Measurements from ENCODE around the gene FABP7. TPM values are rescaled to one million over a fixed set of nuclear protein-coding genes. Genes with fewer than 3 reads are reported as not detected.
"Not testable (repeated sequence)": the region's sequence is repeated elsewhere in the genome, so short reads cannot be mapped to it uniquely, and the experiment has no call there.

The FABP7 gene
- not detected for total RNA-seq

GRCh38 chr6:122779667-122780066 lies at the start of gene FABP7:
FABP7 (plus strand) TSS chr6:122779716; CDS start chr6:122779795, 79 bp downstream.
- CTCF ChIA-PET = no interaction called here
- peaks cover 31% of the 10 kb centered on the region for H3K27me3 Mint-ChIP-seq (ENCODE audit: low read depth)
- no peak within 1 kb of the TSS for H3K27ac Mint-ChIP-seq
- no peak within 1 kb of the TSS for H3K4me3 Mint-ChIP-seq
- ATAC-seq = no peak
- no peaks in the 10 kb centered on the region for H3K9me3 Mint-ChIP-seq (ENCODE audit: insufficient read depth)
- DNase-seq = no peak
- POLR2A ChIA-PET = no interaction called here
- no peaks in the 10 kb centered on the region for H3K4me1 Mint-ChIP-seq (ENCODE audit: low read depth)
- no peaks in the 10 kb centered on the region for H3K36me3 Mint-ChIP-seq (ENCODE audit: low read depth)

GRCh38 chr6:122730334-122730733 lies 49.2 kb upstream of the FABP7 start:
- Mint-ChIP-seq H3K4me1 (ENCODE audit: low read depth) (no peaks in the 10 kb centered on the region), H3K36me3 (ENCODE audit: low read depth) (no peaks in the 10 kb centered on the region), H3K27me3 (ENCODE audit: low read depth) (peaks cover 14% of the 10 kb centered on the region), H3K4me3 (no peak overlapping the region), H3K9me3 (ENCODE audit: insufficient read depth) (no peaks in the 10 kb centered on the region), H3K27ac (no peak overlapping the region)
- ChIA-PET POLR2A (interaction anchor here (0.7 kb wide), 1 partner anchor 9 kb away, joined by 5 read pairs; no protein-coding TSS in a partner anchor), CTCF (interaction anchor here (0.9 to 4.1 kb wide), 3 partner anchors 21 to 109 kb away, joined by 4 to 34 read pairs (median 14); no protein-coding TSS in a partner anchor)
- no peak for ATAC-seq
- no peak for DNase-seq

DNA sequence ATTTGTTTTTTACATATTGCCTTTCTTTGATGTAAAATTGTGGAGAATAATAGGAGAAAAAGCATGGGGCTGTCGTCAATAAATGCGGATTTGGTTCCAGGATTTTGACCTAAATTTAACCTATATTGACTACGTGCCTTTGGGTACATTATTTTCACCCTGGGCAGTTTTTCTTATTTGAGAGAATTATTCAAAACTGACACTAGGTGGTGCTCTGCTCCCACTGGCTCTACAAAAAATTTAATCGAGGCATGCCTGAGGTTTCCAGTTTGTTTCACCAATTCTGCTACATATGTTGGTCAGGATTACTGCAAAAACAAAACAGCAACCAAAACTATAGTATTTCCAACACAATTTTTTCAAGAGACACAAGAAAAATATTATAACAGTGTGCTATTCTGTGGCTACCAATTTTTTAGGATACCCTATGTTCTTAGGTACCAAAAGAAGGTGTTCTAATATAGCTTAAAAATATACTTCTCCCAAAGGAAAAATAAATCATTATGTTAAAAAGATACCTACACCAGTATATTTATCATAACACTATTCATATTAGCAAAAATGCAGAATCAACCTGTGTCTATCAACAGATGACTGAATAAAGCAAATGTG lies 48.6 kb upstream of the FABP7 start:
- ATAC-seq (no peak), DNase-seq (peak; percentile 35)
- no peak overlapping the region for H3K27ac Mint-ChIP-seq
- H3K4me1 Mint-ChIP-seq (ENCODE audit: low read depth) = no peaks in the 10 kb centered on the region
- H3K27me3 Mint-ChIP-seq (ENCODE audit: low read depth) = peaks cover 18% of the 10 kb centered on the region
- ChIA-PET CTCF (interaction anchor here (0.8 to 4.1 kb wide), 5 partner anchors 20 to 1071 kb away, joined by 3 to 34 read pairs (median 4); no protein-coding TSS in a partner anchor), POLR2A (interaction anchor here (0.7 kb wide), 1 partner anchor 8 kb away, joined by 5 read pairs; no protein-coding TSS in a partner anchor)
- H3K9me3 Mint-ChIP-seq (ENCODE audit: insufficient read depth) = no peaks in the 10 kb centered on the region
- no peaks in the 10 kb centered on the region for H3K36me3 Mint-ChIP-seq (ENCODE audit: low read depth)
- no peak overlapping the region for H3K4me3 Mint-ChIP-seq

GRCh38 chr6:122733259-122733658 lies 46.3 kb upstream of the FABP7 start:
- Mint-ChIP-seq H3K4me1 (ENCODE audit: low read depth) (no peaks in the 10 kb centered on the region), H3K27ac (no peak overlapping the region), H3K4me3 (no peak overlapping the region), H3K9me3 (ENCODE audit: insufficient read depth) (no peaks in the 10 kb centered on the region), H3K27me3 (ENCODE audit: low read depth) (peaks cover 21% of the 10 kb centered on the region), H3K36me3 (ENCODE audit: low read depth) (no peaks in the 10 kb centered on the region)
- ATAC-seq = no peak
- POLR2A ChIA-PET = interaction anchor here (0.8 kb wide), 1 partner anchor 106 kb away, joined by 4 read pairs; no protein-coding TSS in a partner anchor
- DNase-seq = no peak
- CTCF ChIA-PET = interaction anchor here (0.9 to 4.1 kb wide), 2 partner anchors 56 to 106 kb away, joined by 3 to 34 read pairs; partner anchors contain the start of gene SMPDL3A

DNA sequence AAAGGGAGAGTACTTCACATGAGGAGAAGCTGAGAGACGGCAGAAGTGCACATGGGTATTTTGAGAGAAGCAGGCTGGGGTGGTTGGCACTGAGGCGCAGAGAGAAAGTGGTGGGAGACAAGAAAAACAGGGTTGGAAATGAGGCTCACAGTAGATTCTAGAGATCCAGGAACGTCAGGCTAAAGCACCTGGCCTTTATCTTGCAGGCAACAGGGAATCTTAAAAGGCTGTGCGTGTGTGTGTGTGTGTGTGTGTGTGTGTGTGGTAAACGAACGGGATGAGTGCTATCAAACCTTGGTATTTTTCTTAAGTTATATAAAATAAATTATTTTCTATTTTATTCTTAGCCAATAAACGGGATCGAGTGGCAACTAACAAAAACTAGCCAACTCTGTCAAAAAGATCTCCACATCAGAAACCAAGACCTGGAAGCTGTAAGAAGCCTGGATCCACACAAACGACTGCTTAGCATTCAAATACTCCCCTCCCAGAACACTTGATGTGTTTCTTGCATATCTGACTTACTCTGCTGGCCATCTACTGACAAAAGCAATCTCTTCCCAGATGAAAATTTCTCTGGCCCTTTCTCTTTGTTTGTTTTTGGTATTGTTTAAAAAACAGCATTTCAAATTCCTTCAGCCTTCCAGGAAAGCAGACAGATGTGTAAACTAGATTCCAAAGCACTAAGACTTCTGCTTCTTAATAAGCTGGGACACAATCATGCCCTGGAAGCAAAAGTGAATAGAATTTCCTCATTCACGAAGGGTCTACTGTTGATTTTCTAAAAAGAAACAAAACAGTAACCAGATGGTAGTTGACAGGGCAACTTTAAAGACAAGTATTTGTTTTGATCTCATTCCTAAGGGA lies 44.8 kb upstream of the FABP7 start:
- Mint-ChIP-seq H3K27ac (no peak overlapping the region), H3K9me3 (ENCODE audit: insufficient read depth) (no peaks in the 10 kb centered on the region), H3K4me3 (no peak overlapping the region), H3K27me3 (ENCODE audit: low read depth) (peaks cover 21% of the 10 kb centered on the region), H3K36me3 (ENCODE audit: low read depth) (no peaks in the 10 kb centered on the region), H3K4me1 (ENCODE audit: low read depth) (no peaks in the 10 kb centered on the region)
- POLR2A ChIA-PET = no interaction called here
- CTCF ChIA-PET = interaction anchor here (0.7 kb wide), 1 partner anchor 682 kb away, joined by 3 read pairs; no protein-coding TSS in a partner anchor
- DNase-seq (no peak), ATAC-seq (no peak)

DNA sequence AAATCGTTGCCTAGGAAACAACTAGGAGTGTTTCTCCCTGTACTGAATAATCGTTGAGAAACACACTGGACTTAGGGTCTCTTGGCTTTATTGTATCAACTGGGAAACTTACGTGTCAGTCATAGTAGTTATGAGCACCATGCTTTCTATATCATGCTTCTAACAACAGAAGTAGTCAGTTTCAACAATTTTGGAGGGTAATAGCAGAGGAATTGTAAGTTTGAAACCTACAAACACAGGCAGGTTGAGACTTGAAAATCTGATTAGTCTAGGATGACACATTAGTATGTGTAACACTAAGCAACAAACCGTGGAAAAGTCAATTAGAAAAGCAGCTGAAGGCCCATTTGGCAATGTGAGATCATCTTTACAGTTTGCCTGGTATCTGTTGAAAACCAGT lies 43.9 kb upstream of the FABP7 start:
- Mint-ChIP-seq H3K27me3 (ENCODE audit: low read depth) (peaks cover 21% of the 10 kb centered on the region), H3K4me3 (no peak overlapping the region), H3K27ac (no peak overlapping the region), H3K4me1 (ENCODE audit: low read depth) (no peaks in the 10 kb centered on the region), H3K9me3 (ENCODE audit: insufficient read depth) (no peaks in the 10 kb centered on the region), H3K36me3 (ENCODE audit: low read depth) (no peaks in the 10 kb centered on the region)
- DNase-seq (no peak), ATAC-seq (no peak)
- ChIA-PET POLR2A (no interaction called here), CTCF (no interaction called here)

- Mint-ChIP-seq H3K4me3 (no peak overlapping the region), H3K9me3 (ENCODE audit: insufficient read depth) (no peaks in the 10 kb centered on the region), H3K27ac (no peak overlapping the region), H3K36me3 (ENCODE audit: low read depth) (no peaks in the 10 kb centered on the region), H3K4me1 (ENCODE audit: low read depth) (no peaks in the 10 kb centered on the region), H3K27me3 (ENCODE audit: low read depth) (peaks cover 22% of the 10 kb centered on the region)
- ATAC-seq = no peak
- ChIA-PET POLR2A (no interaction called here), CTCF (interaction anchor here (1.1 kb wide), 1 partner anchor 103 kb away, joined by 3 read pairs; no protein-coding TSS in a partner anchor)
- no peak for DNase-seq
These were observed 43.4 kb upstream of the FABP7 start for GRCh38 chr6:122736163-122736562.

GRCh38 chr6:122736616-122737015 lies 42.9 kb upstream of the FABP7 start:
- H3K36me3 Mint-ChIP-seq (ENCODE audit: low read depth) = no peaks in the 10 kb centered on the region

DNA sequence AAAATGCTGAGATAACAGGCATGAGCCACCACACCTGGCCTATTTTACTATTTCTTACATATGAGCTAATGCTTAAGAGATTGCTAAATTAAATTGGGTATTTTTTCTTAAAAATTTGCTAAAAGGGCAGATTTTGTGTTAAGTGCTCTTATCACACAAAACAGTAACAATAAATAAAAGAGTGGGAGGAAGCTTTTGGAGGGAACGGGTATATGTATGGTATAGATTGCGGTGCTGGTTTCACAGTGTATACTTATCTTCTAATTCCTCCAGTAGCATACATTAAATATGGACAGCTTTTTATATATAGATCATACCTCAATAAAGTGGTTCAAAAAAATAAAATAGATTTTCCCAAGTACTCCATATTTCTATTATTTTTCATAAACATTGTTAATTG lies 39.4 kb upstream of the FABP7 start:
- DNase-seq (no peak), ATAC-seq (no peak)
- peaks cover 10% of the 10 kb centered on the region for H3K27me3 Mint-ChIP-seq (ENCODE audit: low read depth)
- POLR2A ChIA-PET = no interaction called here
- no peaks in the 10 kb centered on the region for H3K9me3 Mint-ChIP-seq (ENCODE audit: insufficient read depth)
- no peak overlapping the region for H3K27ac Mint-ChIP-seq
- no peak overlapping the region for H3K4me3 Mint-ChIP-seq
- no peaks in the 10 kb centered on the region for H3K4me1 Mint-ChIP-seq (ENCODE audit: low read depth)
- CTCF ChIA-PET = interaction anchor here (2.0 kb wide), 1 partner anchor 99 kb away, joined by 9 read pairs; no protein-coding TSS in a partner anchor
- no peaks in the 10 kb centered on the region for H3K36me3 Mint-ChIP-seq (ENCODE audit: low read depth)

More at GRCh38 chr6:122736616-122737015, 42.9 kb upstream of the FABP7 start:
- H3K27me3 Mint-ChIP-seq (ENCODE audit: low read depth) = peaks cover 22% of the 10 kb centered on the region
- H3K27ac Mint-ChIP-seq = no peak overlapping the region
- H3K4me3 Mint-ChIP-seq = no peak overlapping the region
- H3K4me1 Mint-ChIP-seq (ENCODE audit: low read depth) = no peaks in the 10 kb centered on the region
- ATAC-seq = no peak
- no peaks in the 10 kb centered on the region for H3K9me3 Mint-ChIP-seq (ENCODE audit: insufficient read depth)
- CTCF ChIA-PET = interaction anchor here (1.1 kb wide), 1 partner anchor 103 kb away, joined by 3 read pairs; no protein-coding TSS in a partner anchor
- no peak for DNase-seq
- POLR2A ChIA-PET = no interaction called here

DNA sequence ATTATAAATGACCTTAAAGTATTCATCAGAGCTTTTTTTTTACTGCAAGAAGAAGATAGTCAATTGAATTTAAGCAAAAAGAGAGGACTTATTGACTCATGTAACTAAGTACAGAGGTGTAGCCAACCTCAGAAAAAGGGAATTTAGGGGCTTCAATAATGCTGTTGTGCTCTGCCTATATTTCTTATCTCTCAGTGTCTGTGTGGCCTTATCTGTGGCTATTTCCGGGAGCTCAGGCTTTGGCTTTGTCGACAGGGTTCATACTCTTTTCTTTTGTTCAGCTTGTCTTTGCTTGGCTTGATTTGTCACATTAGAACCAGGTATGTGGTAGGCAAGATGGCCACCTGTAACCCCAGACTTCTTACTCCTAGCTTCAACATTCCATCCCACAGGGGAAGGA lies 38.6 kb upstream of the FABP7 start:
- H3K9me3 Mint-ChIP-seq (ENCODE audit: insufficient read depth) = no peaks in the 10 kb centered on the region
- H3K27me3 Mint-ChIP-seq (ENCODE audit: low read depth) = peaks cover 4% of the 10 kb centered on the region
- H3K4me3 Mint-ChIP-seq = no peak overlapping the region
- H3K27ac Mint-ChIP-seq = no peak overlapping the region
- DNase-seq = no peak
- ChIA-PET CTCF (interaction anchor here (2.0 kb wide), 1 partner anchor 98 kb away, joined by 9 read pairs; no protein-coding TSS in a partner anchor), POLR2A (no interaction called here)
- no peaks in the 10 kb centered on the region for H3K4me1 Mint-ChIP-seq (ENCODE audit: low read depth)
- no peak for ATAC-seq
- H3K36me3 Mint-ChIP-seq (ENCODE audit: low read depth) = no peaks in the 10 kb centered on the region

DNA sequence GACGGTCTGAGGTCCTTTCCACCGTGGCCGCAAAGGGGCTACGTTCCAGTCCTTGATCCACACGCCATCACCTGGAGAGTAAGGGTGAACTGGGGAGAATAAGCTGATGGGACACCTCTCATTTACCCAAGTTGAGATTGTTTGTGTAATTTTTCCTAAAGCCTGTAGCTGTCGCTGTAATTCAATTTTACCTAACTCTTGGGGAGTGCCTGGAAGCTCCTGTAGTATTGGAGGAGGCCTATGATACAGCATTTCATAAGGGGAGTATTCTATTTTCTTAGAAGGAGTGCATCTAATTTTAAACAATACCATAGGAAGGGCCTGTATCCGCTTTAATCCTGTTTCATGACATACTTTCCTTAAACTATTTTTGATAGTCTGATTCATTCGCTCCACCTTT lies 35.3 kb upstream of the FABP7 start:
- H3K4me3 Mint-ChIP-seq; POLR2A ChIA-PET; ATAC-seq; H3K27me3 Mint-ChIP-seq (ENCODE audit: low read depth); H3K27ac Mint-ChIP-seq; DNase-seq; H3K9me3 Mint-ChIP-seq (ENCODE audit: insufficient read depth); H3K36me3 Mint-ChIP-seq (ENCODE audit: low read depth): not testable (repeated sequence)
- CTCF ChIA-PET = interaction anchor here (1.2 to 3.6 kb wide), 4 partner anchors 45 to 95 kb away, joined by 3 to 37 read pairs (median 4); partner anchors contain the start of gene SMPDL3A
- peaks cover 13% of the 10 kb centered on the region for H3K4me1 Mint-ChIP-seq (ENCODE audit: low read depth)

GRCh38 chr6:122744856-122745255 lies 34.7 kb upstream of the FABP7 start:
- H3K9me3 Mint-ChIP-seq (ENCODE audit: insufficient read depth); H3K4me3 Mint-ChIP-seq; POLR2A ChIA-PET; H3K36me3 Mint-ChIP-seq (ENCODE audit: low read depth); ATAC-seq; DNase-seq; H3K27me3 Mint-ChIP-seq (ENCODE audit: low read depth); H3K27ac Mint-ChIP-seq: not testable (repeated sequence)
- CTCF ChIA-PET = interaction anchor here (1.2 to 3.6 kb wide), 4 partner anchors 44 to 94 kb away, joined by 3 to 37 read pairs (median 4); partner anchors contain the start of gene SMPDL3A
- peaks cover 13% of the 10 kb centered on the region for H3K4me1 Mint-ChIP-seq (ENCODE audit: low read depth)

Data from activated CD8-positive, alpha-beta T cell treated with anti-CD3 and anti-CD28 coated beads, Interleukin-2, amount 10 ng/mL, durations not matched to agents 7 days and 5 days (primary cell).